HT1080 (cell line): ENCODE results near the gene PRKAR2A. TPM values are rescaled to one million over a fixed set of nuclear protein-coding genes. Genes with fewer than 3 reads are reported as not detected.

Source experiments
- total RNA-seq: library from RNA; depleted of rRNA; stranded (reverse); fragments of >200 nt; shearing (Covaris generic); gene quantifications from 2 replicates; pipeline ENCODE4 v1.2.3, GENCODE V29; 2014; rRNA removed

The PRKAR2A gene
- total RNA-seq, 1 experiment from 2014 or later, result 42.6 TPM

Other genes with a start within 250 kb of the PRKAR2A start
- gene UQCRC1, start 238.2 kb downstream of the PRKAR2A start, total RNA-seq, result 359 and 364 TPM in 2 replicates
- not detected in 2 replicates for gene TMEM89, start 226.1 kb downstream of the PRKAR2A start, total RNA-seq
- gene SLC26A6, start 212.4 kb downstream of the PRKAR2A start, total RNA-seq, result 21.9 and 23.6 TPM in 2 replicates
- gene CELSR3, start 185.0 kb downstream of the PRKAR2A start, total RNA-seq, result 3.5 and 3.8 TPM in 2 replicates
- gene NCKIPSD, start 162.0 kb downstream of the PRKAR2A start, total RNA-seq, result 34.2 and 39.2 TPM in 2 replicates
- 45.8 and 65.7 TPM in 2 replicates for gene IP6K2, start 130.7 kb downstream of the PRKAR2A start, total RNA-seq
- gene SLC25A20, start 51.0 kb upstream of the PRKAR2A start, total RNA-seq, result 14.4 and 19.8 TPM in 2 replicates
- gene ARIH2, start 71.0 kb upstream of the PRKAR2A start, total RNA-seq, result 109 and 119 TPM in 2 replicates
- gene P4HTM, start 142.4 kb upstream of the PRKAR2A start, total RNA-seq, result 8.4 and 13.4 TPM in 2 replicates
- 87.0 and 97.2 TPM in 2 replicates for gene WDR6, start 159.5 kb upstream of the PRKAR2A start, total RNA-seq
- gene DALRD3, start 170.7 kb upstream of the PRKAR2A start, total RNA-seq, result 51.6 and 64.6 TPM in 2 replicates
- 153 and 205 TPM in 2 replicates for gene NDUFAF3, start 174.2 kb upstream of the PRKAR2A start, total RNA-seq
- gene IMPDH2, start 181.5 kb upstream of the PRKAR2A start, total RNA-seq, result 562 and 591 TPM in 2 replicates
- 69.9 and 100 TPM in 2 replicates for gene QRICH1, start 246.2 kb upstream of the PRKAR2A start, total RNA-seq